Liver (tissue), 3 donors: ENCODE data around the gene ITPKB.

Experiments used
- CTCF ChIP-seq: fragments of 150-350 bp; IDR thresholded peaks from 2 replicates; pipeline ENCODE4 v1.5.1; 2017; ENCODE audit warnings: improper control_type of control experiment, low read depth, low read length; ENCODE audit not compliant: missing input control
- EGR1 ChIP-seq, 2 donors: IDR thresholded peaks; 2 replicates each; pipeline ENCODE4 v1.6.1; 2016 to 2018; ENCODE audit warnings: antibody characterized with exemption in 2 of 2, low read depth in 2 of 2
- GABPA ChIP-seq, 2 donors: IDR thresholded peaks in 1 of 2; conservative IDR thresholded peaks in 1 of 2; 2 replicates each; pipeline ENCODE4 v1.6.1; 2016; ENCODE audit warnings: antibody characterized with exemption in 2 of 2, mild to moderate bottlenecking in 1 of 2, moderate library complexity in 1 of 2
- ZBTB33 ChIP-seq: IDR thresholded peaks from 2 replicates; pipeline ENCODE4 v1.6.1; 2016; ENCODE audit warnings: antibody characterized with exemption
- donor health status: healthy.
- donor health status: healthy.

- TF ChIP-seq CTCF = no peak
- TF ChIP-seq ZBTB33 = no peak
- no peak for TF ChIP-seq EGR1 (IDR thresholded peaks at IDR 0.05; ENCODE audit: low read depth in 2 of 2)
- no peak for TF ChIP-seq GABPA (IDR thresholded peaks at IDR 0.05 in 1 of 2, conservative IDR thresholded peaks at IDR 0.05 in 1 of 2)
Observed at GRCh38 chr1:226717256-226717909, 21.7 kb downstream of the ITPKB start.
